Skeletal muscle tissue (tissue), 4 donors: Measurements from ENCODE around the gene BRAF. TPM values are rescaled to one million over a fixed set of nuclear protein-coding genes. Genes with fewer than 3 reads are reported as not detected.
"Not testable (repeated sequence)": the region's sequence is repeated elsewhere in the genome, so short reads cannot be mapped to it uniquely, and the experiment has no call there.

Experiments
- H3K27ac ChIP-seq: one replicate; pipeline ENCODE4 v1.7.0; 2013; ENCODE audit warnings: mild to moderate bottlenecking, low read depth, low read length, inconsistent platforms
- H3K27me3 ChIP-seq, 3 donors: one replicate each; pipeline ENCODE4 v1.7.0; 2013; ENCODE audit warnings: low read length in 3 of 3; ENCODE audit not compliant: control insufficient read depth in 3 of 3, insufficient read depth in 3 of 3
- H3K36me3 ChIP-seq, 3 donors: one replicate each; pipeline ENCODE4 v1.7.0; 2013; ENCODE audit warnings: low read length in 3 of 3; ENCODE audit not compliant: control insufficient read depth in 3 of 3, insufficient read depth in 3 of 3
- H3K4me1 ChIP-seq, 3 donors: one replicate each; pipeline ENCODE4 v1.7.0; 2013; ENCODE audit warnings: low read length in 3 of 3, mild to moderate bottlenecking in 3 of 3; ENCODE audit not compliant: control insufficient read depth in 3 of 3, insufficient read depth in 3 of 3
- H3K4me3 ChIP-seq, 3 donors: one replicate each; pipeline ENCODE4 v1.7.0; 2013; ENCODE audit warnings: low read length in 3 of 3
- H3K9ac ChIP-seq, 3 donors: one replicate each; pipeline ENCODE4 v1.7.0; 2013; ENCODE audit warnings: low read length in 3 of 3, mild to moderate bottlenecking in 3 of 3, moderate library complexity in 2 of 3, low read depth in 1 of 3
- H3K9me3 ChIP-seq, 3 donors: one replicate each; pipeline ENCODE4 v1.7.0; 2013; ENCODE audit warnings: low read length in 3 of 3; ENCODE audit not compliant: control insufficient read depth in 3 of 3
- total RNA-seq: library from RNA; depleted of rRNA; stranded (reverse); fragments of >200 nt; gene quantifications from one replicate; pipeline ENCODE4 v1.2.3, GENCODE V29; 2014
- donor health status: Osteomylitis.

Gene BRAF
- total RNA-seq, 1 donor from 2014 or later, result 38.6 TPM

DNA sequence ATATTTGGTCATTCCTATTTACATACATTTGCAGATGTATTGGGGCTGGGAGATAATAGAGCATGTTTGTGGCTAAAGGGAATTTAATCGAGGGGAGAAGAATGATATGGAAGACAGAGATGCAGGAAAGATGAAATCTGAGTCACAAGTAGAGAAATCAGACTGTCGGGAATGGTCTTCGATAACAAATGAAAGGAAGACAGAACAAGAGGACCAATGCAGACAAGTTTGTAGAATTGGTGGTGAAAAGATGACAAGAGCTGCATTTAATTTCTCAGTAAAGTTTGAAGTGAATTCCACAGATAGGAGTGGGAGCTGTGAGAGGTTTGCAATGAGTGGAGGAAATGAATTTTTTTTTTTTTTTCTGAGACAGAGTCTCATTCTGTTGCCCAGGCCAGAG lies 60.0 kb downstream of the BRAF start:
- H3K9ac ChIP-seq, result no peak overlapping the region
- no peak overlapping the region for H3K27ac ChIP-seq
- H3K4me3 ChIP-seq, result no peak overlapping the region

DNA sequence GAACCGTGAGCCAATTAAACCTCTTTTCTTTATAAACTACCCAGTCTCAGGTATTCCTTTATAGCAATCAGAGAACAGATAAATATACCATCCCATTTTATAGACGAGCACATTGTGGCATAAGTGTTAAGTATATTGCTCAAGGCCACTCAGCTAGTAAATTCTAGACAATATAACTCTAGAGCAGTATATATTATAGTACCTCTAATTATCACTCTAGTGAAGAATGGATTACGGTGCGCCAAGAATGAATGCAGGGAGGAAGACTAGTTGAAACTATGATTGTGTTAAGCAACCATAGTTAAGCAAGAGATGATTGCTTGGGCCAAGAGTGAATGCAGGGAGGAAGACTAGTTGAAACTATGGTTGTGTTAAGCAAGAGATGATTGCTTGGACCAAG lies 60.9 kb downstream of the BRAF start:
- peaks cover 0 to 4% (median 0%) of the 10 kb centered on the region in 3 donors for H3K9me3 ChIP-seq
- H3K36me3 ChIP-seq, result peaks cover 0 to 2% (median 0%) of the 10 kb centered on the region in 3 donors
- no peak overlapping the region for H3K9ac ChIP-seq
- H3K4me1 ChIP-seq, result no peaks in the 10 kb centered on the region
- no peak overlapping the region for H3K27ac ChIP-seq
- H3K27me3 ChIP-seq, result no peaks in the 10 kb centered on the region
- no peak overlapping the region for H3K4me3 ChIP-seq

More for the DNA sequence above, 60.0 kb downstream of the BRAF start:
- Histone ChIP-seq H3K9me3 (peaks cover 0 to 4% (median 0%) of the 10 kb centered on the region in 3 donors), H3K36me3 (peaks cover 0 to 2% (median 0%) of the 10 kb centered on the region in 3 donors), H3K27me3 (no peaks in the 10 kb centered on the region), H3K4me1 (no peaks in the 10 kb centered on the region)

DNA sequence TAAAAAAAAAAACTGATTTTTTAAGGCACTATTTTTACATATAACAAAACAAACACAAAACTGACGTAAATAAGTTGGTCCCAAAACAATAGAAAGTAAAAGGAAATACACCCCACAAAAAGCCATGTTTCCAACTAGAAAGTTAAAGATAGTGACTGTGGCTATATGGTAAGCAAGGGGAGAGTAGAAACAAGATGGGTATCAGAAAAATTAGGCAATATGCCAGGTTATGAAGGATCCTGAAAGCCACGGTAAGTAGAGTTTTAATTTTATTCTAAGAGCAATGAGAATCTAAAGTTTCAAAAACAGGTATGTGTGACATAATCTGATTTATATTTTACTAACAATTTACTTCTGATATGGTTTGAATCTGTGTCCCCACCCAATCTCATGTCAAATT lies 61.5 kb downstream of the BRAF start:
- no peaks in the 10 kb centered on the region for H3K4me1 ChIP-seq
- no peak overlapping the region for H3K27ac ChIP-seq
- H3K9me3 ChIP-seq, result peaks cover 0 to 4% (median 0%) of the 10 kb centered on the region in 3 donors
- no peak overlapping the region for H3K9ac ChIP-seq
- H3K4me3 ChIP-seq, result no peak overlapping the region
- no peaks in the 10 kb centered on the region for H3K27me3 ChIP-seq
- peaks cover 0 to 2% (median 0%) of the 10 kb centered on the region in 3 donors for H3K36me3 ChIP-seq

DNA sequence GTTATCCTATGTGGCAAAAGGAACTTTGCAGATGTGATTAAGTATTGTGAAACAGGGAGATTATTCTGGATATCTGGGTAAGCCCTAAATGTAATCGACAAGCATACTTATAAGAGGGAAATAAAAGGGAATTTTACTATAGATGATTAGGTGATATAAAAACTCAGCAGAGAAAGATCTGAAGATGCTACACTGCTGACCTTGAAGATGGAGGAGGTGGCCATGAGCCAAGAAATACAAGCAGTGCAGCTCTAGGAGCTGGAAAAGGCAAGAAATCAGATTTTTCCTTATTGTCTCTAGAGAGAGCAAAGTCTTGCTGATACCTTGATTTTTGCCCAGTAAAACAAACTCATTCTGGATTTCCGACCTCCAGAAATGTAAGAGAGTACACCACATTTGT lies 67.7 kb downstream of the BRAF start:
- Histone ChIP-seq H3K9ac (no peak overlapping the region), H3K27ac (no peak overlapping the region), H3K4me1 (no peaks in the 10 kb centered on the region), H3K9me3 (no peaks in the 10 kb centered on the region), H3K36me3 (no peaks in the 10 kb centered on the region), H3K27me3 (no peaks in the 10 kb centered on the region), H3K4me3 (no peak overlapping the region)

DNA sequence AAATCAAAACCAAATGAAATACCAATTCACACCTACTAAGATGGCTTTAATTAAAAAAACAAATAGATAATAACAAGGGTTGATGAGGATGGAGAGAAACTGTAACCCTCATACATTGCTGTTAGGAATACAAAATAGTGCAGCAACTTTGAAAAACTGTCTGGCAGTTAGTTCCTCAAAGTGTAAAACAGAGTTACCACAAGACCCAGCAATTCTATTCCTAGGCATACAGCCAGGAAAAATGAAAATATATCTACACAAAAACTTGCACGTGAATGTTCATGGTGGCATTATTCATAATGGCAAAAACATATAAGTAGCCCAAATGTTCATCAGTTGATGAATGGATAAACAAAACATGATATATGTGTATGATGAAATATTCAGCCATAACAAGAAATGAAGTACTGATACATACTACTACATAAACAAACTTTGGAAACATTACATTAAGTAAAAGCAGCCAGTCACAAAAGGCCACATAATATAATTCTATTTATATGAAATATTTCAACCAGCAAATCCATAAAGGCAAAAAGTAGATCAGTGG lies 83.5 kb downstream of the BRAF start:
- no peak overlapping the region for H3K27ac ChIP-seq
- no peaks in the 10 kb centered on the region for H3K4me1 ChIP-seq
- H3K27me3 ChIP-seq, result no peaks in the 10 kb centered on the region
- no peaks in the 10 kb centered on the region for H3K9me3 ChIP-seq
- H3K9ac ChIP-seq, result no peak overlapping the region
- H3K4me3 ChIP-seq, result no peak overlapping the region
- no peaks in the 10 kb centered on the region for H3K36me3 ChIP-seq

DNA sequence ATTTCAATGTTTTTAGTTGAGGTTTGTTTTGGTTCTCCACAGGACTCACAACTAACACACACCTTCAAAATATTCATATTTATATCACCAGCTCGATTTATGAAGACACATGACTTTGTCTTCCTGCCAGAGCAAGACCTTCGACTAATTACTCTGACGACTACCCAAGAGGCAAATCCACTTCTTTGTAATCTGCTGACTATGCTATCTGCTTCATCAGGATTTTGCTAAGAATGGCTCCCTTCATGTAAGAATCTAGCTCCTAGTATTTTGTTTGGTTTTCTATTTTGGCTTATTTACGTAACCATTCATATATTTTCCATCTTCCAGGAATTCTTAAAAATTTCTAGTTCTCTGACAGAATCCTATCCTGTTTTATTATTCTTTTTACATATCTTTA lies 93.0 kb downstream of the BRAF start:
- no peaks in the 10 kb centered on the region for H3K27me3 ChIP-seq
- H3K27ac ChIP-seq, result no peak overlapping the region
- H3K4me1 ChIP-seq, result no peaks in the 10 kb centered on the region
- H3K9ac ChIP-seq, result no peak overlapping the region
- peaks cover 0 to 7% (median 7%) of the 10 kb centered on the region in 3 donors for H3K36me3 ChIP-seq
- no peaks in the 10 kb centered on the region for H3K9me3 ChIP-seq
- H3K4me3 ChIP-seq, result no peak overlapping the region

DNA sequence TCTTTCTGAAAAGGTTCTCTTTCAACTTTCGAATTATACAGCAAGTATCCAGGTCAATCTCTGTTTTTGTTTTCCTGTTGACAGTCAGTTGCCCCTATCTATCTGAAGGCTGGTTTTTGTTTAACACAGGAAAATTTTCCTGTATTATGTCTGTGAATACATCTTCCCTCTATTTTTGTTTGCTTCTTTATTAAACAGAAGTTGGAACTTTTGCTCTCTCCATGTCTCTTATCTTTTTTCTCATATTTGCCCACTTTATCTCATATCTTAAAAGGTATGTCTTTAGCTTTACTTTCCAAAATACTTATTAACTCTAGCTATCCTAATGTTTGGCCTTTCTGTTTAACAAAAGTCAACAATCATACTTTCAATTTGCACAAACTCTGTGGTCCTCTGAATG lies 95.0 kb downstream of the BRAF start:
- H3K27me3 ChIP-seq, result no peaks in the 10 kb centered on the region

DNA sequence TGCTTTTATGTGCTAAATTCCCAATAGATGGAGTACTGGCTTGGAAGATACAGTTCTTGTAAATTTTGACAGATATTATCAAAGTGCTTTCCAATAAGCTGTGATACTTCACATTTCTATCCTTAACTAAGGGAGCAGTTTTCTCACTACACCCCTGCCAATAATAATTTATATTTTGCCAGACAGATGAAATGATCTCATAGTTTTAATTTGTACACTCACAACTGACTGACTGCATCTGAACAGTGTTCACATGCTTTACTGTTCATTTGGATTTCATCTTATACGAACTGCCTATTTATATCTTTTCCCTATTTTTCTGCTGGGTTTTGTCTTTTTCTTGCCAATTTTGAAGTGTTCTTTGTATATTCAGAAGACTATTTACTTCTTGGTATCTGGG lies 96.0 kb downstream of the BRAF start:
- Histone ChIP-seq H3K9me3 (no peaks in the 10 kb centered on the region), H3K36me3 (peaks cover 0 to 3% (median 0%) of the 10 kb centered on the region in 3 donors), H3K9ac (no peak overlapping the region), H3K27me3 (no peaks in the 10 kb centered on the region), H3K4me3 (no peak overlapping the region), H3K4me1 (no peaks in the 10 kb centered on the region), H3K27ac (no peak overlapping the region)

More for the DNA sequence above, 95.0 kb downstream of the BRAF start:
- Histone ChIP-seq H3K4me3 (no peak overlapping the region), H3K27ac (no peak overlapping the region), H3K9ac (no peak overlapping the region), H3K4me1 (no peaks in the 10 kb centered on the region), H3K36me3 (peaks cover 0 to 7% (median 7%) of the 10 kb centered on the region in 3 donors), H3K9me3 (no peaks in the 10 kb centered on the region)

DNA sequence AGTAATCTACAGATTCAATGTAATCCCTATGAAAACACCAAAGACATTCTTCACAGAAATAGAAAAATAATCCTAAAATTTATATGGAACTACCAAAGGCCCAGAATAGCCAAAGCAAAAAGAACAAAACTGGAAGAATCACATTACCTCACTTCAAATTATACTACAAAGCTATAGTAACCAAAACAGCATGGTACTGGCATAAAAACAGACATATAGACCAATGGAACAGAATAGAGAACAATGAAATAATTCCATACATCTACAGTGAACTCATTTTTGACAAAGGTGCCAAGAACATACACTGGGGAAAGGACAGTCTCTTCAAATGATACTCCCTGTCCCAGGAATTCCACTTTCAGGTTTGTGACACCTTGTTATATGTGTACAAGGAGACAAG lies 107.3 kb downstream of the BRAF start:
- H3K9ac ChIP-seq, H3K4me1 ChIP-seq, H3K9me3 ChIP-seq, H3K27me3 ChIP-seq, H3K36me3 ChIP-seq, H3K27ac ChIP-seq, H3K4me3 ChIP-seq: not testable (repeated sequence)

DNA sequence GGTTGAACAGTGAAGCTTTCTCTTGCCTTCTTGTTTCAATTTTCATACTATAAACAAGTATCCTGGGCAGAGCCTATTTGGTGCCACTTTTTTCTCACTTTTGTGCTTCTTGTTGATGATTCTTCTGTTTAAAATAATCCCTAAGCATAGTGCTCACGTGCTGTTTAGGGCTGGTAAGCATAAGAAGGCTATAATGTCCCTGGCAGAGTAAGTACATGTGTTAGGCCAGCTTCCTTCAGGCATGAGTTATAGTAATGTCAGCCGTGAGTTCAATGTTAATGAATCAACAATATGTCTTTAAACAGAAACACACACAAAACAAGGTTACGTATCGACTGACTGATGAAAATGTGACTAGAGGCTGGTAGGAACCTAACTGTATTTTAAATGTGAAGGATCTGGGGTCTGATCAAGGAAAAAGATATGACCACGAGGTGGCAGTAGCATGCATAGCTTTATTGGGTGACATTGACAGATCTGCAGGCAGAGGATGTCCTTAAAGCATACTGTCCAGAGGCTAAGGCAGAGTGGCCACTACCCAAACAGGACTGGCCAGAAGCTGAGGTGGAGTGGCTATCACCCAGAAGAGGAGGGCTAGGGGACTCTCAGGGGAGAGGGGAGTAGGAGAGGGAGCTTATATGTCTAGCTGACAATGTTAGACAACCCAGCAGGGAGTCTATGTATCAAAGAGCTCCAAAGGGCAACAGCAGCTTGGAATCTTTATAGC lies 113.7 kb downstream of the BRAF start:
- Histone ChIP-seq H3K27ac (no peak overlapping the region), H3K4me1 (no peaks in the 10 kb centered on the region), H3K36me3 (no peaks in the 10 kb centered on the region), H3K27me3 (no peaks in the 10 kb centered on the region), H3K4me3 (no peak overlapping the region), H3K9ac (no peak overlapping the region), H3K9me3 (no peaks in the 10 kb centered on the region)
